T-helper 2 cell treated with Interferon-gamma antibody and Interleukin-4, amounts not matched to agents 5 μg/mL and 100 μg/mL, for 36 hours (primary cell): ENCODE data around the gene BICRA.
"Not testable (repeated sequence)": the region's sequence is repeated elsewhere in the genome, so short reads cannot be mapped to it uniquely, and the experiment has no call there.

Source experiments
- DNase-seq: peaks from one replicate; pipeline ENCODE4 v3.0.0; 2021; ENCODE audit warnings: low spot score
- H3K27ac Mint-ChIP-seq: one replicate; pipeline ENCODE4 v1.8.0; 2021; ENCODE audit warnings: mild to moderate bottlenecking, mixed read lengths
- H3K27me3 Mint-ChIP-seq: one replicate; pipeline ENCODE4 v1.8.0; 2021; ENCODE audit warnings: low read depth, mixed read lengths
- H3K36me3 Mint-ChIP-seq: one replicate; pipeline ENCODE4 v1.8.0; 2021; ENCODE audit warnings: low read depth, mixed read lengths
- H3K4me1 Mint-ChIP-seq: one replicate; pipeline ENCODE4 v1.8.0; 2021; ENCODE audit warnings: low read depth, mixed read lengths
- H3K4me3 Mint-ChIP-seq: one replicate; pipeline ENCODE4 v1.8.0; 2022; ENCODE audit warnings: mild to moderate bottlenecking, moderate library complexity, mixed read lengths
- H3K9me3 Mint-ChIP-seq: one replicate; pipeline ENCODE4 v1.8.0; 2021; ENCODE audit warnings: mixed read lengths

BICRA gene

DNA sequence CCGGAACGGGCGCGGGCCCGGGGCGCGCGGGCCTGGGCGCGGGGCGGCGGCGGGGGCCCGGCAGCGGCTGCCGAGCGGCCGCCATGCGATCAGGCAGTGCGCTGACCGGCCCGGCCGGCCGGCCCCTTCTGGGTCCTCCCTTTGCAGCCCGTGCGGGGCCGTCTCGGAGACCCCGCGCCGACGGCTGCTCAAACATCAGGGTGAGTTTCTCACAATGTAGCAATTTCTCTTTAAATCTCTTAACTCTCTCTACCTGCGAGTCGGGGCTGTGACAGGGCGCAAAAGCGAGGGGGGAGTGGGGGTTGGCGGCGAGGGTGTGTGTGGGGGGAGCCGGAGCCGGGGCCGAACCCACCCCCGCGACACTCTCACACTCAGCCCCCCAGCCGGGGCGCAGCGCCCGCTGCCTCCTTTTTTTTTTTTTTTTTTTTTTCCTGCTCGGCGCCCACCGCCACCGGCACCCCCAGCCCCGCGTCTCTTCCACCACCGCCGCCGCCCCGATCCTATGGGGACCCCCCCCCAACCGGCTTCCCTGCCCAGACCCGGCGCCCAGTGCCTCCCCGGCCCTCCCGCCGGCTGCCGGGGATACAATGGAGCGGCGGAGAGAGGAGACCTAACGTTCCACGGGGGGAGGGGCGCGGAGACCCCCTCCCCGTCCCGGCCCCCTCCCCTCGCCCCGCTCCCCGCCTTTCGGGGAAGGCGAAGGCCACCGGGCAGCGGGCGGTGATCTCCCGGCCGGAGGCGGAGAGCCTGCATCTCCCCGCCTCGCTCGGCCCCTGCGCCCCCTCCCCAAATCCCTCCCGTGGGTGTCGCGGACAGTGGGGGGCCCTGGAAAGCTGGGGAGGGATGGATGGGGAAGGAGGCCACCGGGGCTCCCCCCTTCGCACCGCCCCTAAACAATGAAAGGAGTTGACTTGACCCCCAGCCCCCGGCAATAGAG lies at the start of gene BICRA:
BICRA (plus strand) TSS at position 166 of the 937 bp plus-strand sequence. CDS start 64,441 bp downstream, outside the sequence.
- peak within 1 kb of the TSS; percentile 93 for H3K27ac Mint-ChIP-seq
- H3K4me1 Mint-ChIP-seq, result peaks cover 19% of the 10 kb centered on the region
- no peaks in the 10 kb centered on the region for H3K9me3 Mint-ChIP-seq
- peak within 1 kb of the TSS; percentile 91 for H3K4me3 Mint-ChIP-seq
- H3K36me3 Mint-ChIP-seq, result peaks cover 10% of the 10 kb centered on the region
- peak; percentile 73 for DNase-seq
- H3K27me3 Mint-ChIP-seq, result no peaks in the 10 kb centered on the region

DNA sequence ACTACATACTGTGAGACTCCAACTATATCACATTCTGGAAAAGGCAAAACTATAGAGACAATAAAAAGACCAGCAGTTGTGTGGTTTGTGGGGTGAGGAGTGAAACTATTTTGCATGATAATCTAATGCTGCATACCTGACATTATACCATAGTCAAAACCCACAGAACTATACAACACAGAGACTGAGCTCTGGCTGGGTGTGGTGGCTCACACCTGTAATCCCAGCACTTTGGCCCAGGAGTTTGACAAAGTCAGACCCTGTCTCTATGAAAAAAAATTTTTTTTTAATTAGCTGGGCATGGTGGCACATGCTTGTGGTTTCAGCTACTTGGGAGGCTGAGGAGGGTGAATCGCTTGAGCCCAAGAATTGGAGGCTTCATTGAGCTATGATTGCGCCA lies 47.9 kb upstream of the BICRA start:
- Mint-ChIP-seq H3K36me3 (no peaks in the 10 kb centered on the region), H3K4me1 (peaks cover 6% of the 10 kb centered on the region), H3K4me3 (no peak overlapping the region)

DNA sequence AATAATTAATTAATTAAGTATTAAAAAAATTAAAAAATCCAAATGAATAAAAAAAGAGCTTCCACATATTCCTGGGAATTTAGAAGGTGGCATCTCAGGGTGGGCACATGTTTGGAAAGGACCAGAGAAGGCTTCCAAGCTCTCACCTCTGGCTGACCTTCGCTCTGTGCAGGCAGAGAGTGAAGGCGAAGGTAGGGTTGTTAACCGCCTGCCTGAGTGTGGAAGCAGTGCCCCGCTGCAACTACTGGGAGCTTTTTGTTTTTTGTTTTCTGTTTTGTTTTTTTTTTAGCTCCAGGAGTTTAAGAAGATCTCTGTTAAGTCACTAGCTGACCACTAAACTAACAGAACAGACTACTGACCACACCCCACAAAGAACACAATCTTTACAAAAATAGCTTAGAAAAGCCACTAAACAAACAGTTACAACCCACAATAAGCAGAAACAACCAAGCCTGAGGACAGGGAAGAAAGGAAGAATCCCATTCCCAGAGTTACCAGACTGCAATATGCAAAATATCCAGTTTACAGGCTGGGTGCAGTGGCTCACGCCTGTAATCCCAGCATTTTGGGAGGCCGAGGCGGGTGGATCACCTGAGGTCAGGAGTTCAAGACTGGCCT lies 47.4 kb upstream of the BICRA start:
- peaks cover 6% of the 10 kb centered on the region for H3K4me1 Mint-ChIP-seq
- H3K27me3 Mint-ChIP-seq, result peaks cover 7% of the 10 kb centered on the region
- H3K36me3 Mint-ChIP-seq, result no peaks in the 10 kb centered on the region
- H3K9me3 Mint-ChIP-seq, result no peaks in the 10 kb centered on the region
- no peak overlapping the region for H3K27ac Mint-ChIP-seq
- DNase-seq, result no peak
- no peak overlapping the region for H3K4me3 Mint-ChIP-seq

More for the DNA sequence above, 47.9 kb upstream of the BICRA start:
- no peak overlapping the region for H3K27ac Mint-ChIP-seq
- no peaks in the 10 kb centered on the region for H3K9me3 Mint-ChIP-seq
- DNase-seq, result no peak
- peaks cover 7% of the 10 kb centered on the region for H3K27me3 Mint-ChIP-seq

DNA sequence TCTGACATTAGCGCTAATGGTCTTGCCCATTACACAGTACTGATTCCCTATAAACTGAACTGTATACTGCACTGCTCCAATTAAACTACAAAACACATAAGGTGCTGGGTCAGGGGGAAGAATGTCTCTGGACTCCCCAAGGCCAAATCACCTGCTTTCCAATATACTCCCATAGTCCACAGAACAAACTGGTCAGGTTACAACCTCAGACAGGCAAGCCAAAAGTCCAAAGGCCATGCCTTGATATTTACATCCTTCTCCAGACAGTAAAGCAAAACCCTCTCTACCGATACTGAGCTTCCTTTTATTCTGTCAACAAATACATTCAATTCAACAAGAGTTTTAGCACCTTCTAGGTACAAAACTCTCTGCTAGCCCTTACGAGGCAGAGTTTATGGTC lies 44.9 kb upstream of the BICRA start:
- Mint-ChIP-seq H3K9me3 (no peaks in the 10 kb centered on the region), H3K27ac (no peak overlapping the region), H3K4me3 (no peak overlapping the region), H3K4me1 (peaks cover 6% of the 10 kb centered on the region), H3K36me3 (no peaks in the 10 kb centered on the region), H3K27me3 (peaks cover 7% of the 10 kb centered on the region)
- no peak for DNase-seq

DNA sequence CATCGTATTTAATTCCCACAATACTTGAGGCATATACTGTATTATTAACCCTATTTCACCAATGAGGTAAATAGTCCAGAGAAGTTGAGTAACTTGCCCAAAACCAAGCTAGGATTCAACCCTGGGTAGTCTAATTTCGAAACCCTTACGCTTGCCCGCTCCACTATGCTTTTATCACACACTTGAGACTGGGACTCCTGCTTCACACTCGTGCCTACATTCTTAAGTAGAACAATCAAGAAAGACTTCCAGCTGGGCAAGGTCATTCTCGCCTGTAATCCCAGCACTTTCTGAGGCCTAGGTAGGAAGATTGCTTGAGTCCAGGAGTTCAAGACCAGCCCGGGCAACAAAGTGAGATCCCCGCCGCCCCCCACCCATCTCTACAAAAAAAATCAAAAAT lies 39.6 kb upstream of the BICRA start:
- Mint-ChIP-seq H3K27ac (no peak overlapping the region), H3K36me3 (peaks cover 4% of the 10 kb centered on the region), H3K9me3 (peaks cover 7% of the 10 kb centered on the region), H3K4me1 (peaks cover 4% of the 10 kb centered on the region), H3K4me3 (no peak overlapping the region), H3K27me3 (peaks cover 19% of the 10 kb centered on the region)
- no peak for DNase-seq

DNA sequence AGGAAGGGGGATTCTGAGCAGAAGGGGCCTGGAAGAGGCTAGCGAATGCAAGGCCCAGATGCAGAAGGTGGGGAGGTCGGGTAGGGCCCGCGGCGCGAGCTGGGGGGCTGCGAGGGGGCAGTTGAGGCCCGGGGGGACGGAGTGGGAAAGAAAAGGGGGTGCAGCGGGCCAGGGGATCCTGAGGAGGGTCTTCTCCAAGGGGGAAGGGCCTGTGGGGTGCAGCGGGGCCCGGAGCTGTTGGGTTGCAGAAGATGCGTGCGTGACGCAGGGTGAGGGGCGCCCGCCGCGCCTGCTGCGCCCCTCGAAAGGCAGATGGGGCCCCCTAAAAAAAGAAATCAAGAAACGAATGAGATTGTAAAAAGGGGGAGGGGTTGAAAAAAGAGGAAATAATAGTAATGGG lies 36.3 kb upstream of the BICRA start:
- Mint-ChIP-seq H3K4me1 (peaks cover 11% of the 10 kb centered on the region), H3K27me3 (peaks cover 23% of the 10 kb centered on the region), H3K9me3 (peaks cover 7% of the 10 kb centered on the region), H3K27ac (no peak overlapping the region), H3K4me3 (peak overlapping the region; percentile 41), H3K36me3 (peaks cover 4% of the 10 kb centered on the region)
- no peak for DNase-seq

DNA sequence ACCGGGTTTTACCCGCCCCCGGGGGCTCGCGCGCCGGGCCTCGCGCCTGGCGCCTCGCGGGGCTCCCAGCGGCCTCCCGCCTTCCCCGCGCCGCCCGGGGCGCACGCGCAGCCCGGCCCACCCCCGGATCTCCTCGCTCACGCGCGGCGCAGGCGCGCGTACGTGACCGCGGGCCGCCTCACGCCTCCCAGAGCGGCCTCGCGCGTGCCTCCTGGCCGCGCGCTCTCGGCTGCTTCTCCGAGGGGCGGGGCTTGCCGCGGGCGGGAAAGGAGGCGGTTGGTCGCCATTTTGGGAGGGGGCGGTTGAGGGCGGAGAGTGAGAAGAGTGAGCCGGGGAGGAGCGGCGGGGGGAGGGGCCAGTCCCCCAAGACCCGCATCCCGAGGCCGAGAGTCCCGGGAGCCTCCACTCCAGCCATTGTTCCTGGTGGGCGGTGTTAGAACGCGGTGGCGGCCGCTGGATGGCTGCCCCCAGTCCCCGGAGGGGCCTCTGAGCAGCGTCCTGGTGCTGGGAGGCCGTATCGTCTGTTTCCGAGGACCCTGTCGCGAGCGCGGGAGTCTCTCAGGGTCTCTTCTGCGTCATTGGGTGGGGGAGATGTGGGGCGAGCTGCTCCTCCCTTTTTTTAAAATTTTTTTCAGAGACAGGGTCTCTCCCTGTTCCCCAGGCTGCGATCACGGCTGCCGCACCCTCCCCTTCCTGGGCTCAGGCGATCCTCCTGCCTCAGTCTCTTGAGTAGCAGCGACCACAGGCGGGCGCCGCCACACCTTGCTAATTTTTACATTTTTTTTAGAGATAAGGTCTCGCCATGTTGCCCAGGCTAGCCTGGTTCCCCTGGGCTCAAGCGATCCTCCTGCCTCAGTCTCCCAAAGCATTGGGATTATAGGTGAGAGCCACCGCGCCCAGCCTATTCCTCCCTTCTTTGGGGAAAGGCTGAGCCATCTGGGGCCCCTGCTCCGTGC lies 35.6 kb upstream of the BICRA start, which contains the start of gene ZNF541:
ZNF541 (minus strand) TSS at position 78 of the 956 bp plus-strand sequence. CDS start 17,292 bp downstream, outside the sequence.
- peak; percentile 57 for DNase-seq
- H3K36me3 Mint-ChIP-seq, result peaks cover 4% of the 10 kb centered on the region
- peaks cover 14% of the 10 kb centered on the region for H3K4me1 Mint-ChIP-seq
- H3K27ac Mint-ChIP-seq, result no peak within 1 kb of the TSS
- peaks cover 25% of the 10 kb centered on the region for H3K27me3 Mint-ChIP-seq
- H3K4me3 Mint-ChIP-seq, result peak within 1 kb of the TSS; percentile 41
- H3K9me3 Mint-ChIP-seq, result peaks cover 7% of the 10 kb centered on the region

DNA sequence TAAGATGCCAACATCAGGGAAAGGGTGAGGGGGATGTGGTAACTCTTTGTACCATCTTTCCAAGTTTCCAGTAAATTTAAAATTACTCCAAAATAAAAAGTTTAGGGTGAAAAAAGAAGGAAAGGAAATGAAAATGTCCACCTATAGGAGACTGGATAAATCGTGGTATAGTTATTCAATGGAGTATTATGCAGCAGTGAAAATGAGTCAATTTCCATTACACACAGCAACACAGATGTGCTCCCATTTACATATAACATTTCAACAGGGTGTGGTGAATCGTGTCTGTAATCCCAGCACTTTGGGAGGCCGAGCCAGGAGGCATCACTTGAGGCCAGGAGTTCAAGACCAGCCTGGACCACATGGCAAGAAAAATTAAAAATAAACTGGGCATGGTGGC lies 28.5 kb upstream of the BICRA start:
- DNase-seq, result no peak
- peaks cover 3% of the 10 kb centered on the region for H3K9me3 Mint-ChIP-seq
- no peaks in the 10 kb centered on the region for H3K36me3 Mint-ChIP-seq
- peaks cover 5% of the 10 kb centered on the region for H3K27me3 Mint-ChIP-seq
- no peak overlapping the region for H3K27ac Mint-ChIP-seq
- peaks cover 22% of the 10 kb centered on the region for H3K4me1 Mint-ChIP-seq
- no peak overlapping the region for H3K4me3 Mint-ChIP-seq

DNA sequence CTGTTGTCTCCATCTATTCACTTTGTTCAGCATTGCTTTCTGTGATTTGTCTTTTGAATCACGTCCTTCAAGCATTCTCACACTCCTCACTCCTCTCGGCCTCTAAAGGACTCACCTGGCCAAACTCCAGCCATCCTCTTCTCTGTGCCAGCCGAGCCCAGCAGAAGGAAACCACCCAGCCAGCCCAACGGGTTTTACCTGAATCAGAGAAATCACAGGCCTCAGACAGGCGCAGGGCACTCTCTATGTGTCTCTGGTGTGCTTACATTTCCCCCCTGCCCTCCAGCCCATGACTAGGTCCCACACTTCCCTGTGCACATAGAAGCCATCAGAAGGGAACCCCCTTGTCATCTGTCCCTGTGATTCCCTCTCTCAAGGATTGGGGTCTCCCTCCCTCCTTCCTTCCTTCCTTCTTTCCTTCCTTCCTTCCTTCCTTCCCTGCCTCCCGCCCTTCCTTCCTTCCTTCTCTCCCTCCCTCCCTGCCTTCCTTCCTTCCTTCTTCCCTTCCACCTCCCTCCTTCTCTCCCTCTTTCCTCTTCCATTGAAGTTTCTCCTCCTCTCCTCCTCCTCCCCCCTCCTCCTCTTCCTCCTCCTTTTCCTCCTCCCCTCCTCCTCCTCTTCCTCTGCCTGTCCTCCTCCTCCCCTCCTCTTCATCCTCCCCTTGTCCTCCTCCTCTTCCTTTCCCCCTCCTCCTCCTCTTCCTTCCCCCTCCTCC lies 27.2 kb upstream of the BICRA start:
- Mint-ChIP-seq H3K4me1 (peaks cover 22% of the 10 kb centered on the region), H3K27me3 (peaks cover 2% of the 10 kb centered on the region), H3K36me3 (no peaks in the 10 kb centered on the region), H3K27ac (peak overlapping the region; percentile 12), H3K9me3 (peaks cover 11% of the 10 kb centered on the region), H3K4me3 (peak overlapping the region; percentile 43)
- DNase-seq, result no peak

DNA sequence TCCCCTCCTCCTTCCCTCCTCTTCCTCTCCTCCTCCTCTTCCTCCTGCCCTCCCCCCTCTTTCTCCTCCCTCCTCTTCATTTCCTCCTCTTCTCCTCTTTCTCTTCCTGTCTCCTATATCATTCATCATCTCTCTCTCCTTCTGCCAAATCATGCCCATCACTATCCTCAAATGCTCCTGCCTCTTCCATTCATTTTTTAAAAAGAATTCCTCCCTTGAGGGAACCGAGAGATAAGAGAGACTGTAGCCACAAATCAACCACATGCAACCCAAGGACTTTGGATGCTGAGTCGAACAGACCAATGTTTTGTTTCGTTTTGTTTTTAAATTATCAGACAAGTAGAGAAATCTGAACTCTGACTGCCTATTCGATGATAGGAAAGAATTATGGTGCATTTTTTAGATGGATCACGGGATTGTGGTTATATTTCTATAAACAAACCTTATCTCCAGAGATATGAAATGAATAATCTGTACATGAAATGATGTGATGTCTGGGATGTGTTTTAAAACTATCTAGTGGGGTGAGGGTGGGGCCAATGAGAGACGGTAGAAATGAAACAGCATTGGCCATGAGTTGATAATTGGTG lies 26.5 kb upstream of the BICRA start:
- H3K4me3 Mint-ChIP-seq, result peak overlapping the region; percentile 61
- peaks cover 18% of the 10 kb centered on the region for H3K4me1 Mint-ChIP-seq
- H3K27me3 Mint-ChIP-seq, result peaks cover 2% of the 10 kb centered on the region
- H3K9me3 Mint-ChIP-seq, result peaks cover 11% of the 10 kb centered on the region
- DNase-seq, result no peak
- H3K27ac Mint-ChIP-seq, result peak overlapping the region; percentile 17
- H3K36me3 Mint-ChIP-seq, result no peaks in the 10 kb centered on the region

DNA sequence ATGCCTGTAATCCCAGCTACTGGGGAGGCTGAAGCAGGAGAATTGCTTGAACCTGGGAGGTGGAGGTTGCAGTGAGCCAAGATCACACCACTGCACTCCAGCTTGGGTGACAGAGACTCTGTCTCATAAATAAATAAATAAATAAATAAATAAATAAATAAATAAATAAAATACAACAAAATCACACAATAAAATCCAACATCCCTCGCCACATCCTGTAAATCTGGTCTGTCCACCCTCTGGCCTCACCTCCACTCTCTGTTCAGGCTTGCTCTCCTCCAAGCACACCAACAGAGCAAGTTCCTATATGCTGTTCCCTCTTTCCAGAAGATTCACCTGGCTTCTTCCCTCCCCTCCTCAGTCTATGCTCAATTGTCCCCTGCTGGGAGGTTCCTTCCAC lies 25.8 kb upstream of the BICRA start:
- peaks cover 11% of the 10 kb centered on the region for H3K9me3 Mint-ChIP-seq
- peaks cover 13% of the 10 kb centered on the region for H3K4me1 Mint-ChIP-seq
- not testable (repeated sequence) for H3K4me3 Mint-ChIP-seq, DNase-seq, H3K36me3 Mint-ChIP-seq, H3K27me3 Mint-ChIP-seq
- H3K27ac Mint-ChIP-seq, result peak overlapping the region; percentile 17

DNA sequence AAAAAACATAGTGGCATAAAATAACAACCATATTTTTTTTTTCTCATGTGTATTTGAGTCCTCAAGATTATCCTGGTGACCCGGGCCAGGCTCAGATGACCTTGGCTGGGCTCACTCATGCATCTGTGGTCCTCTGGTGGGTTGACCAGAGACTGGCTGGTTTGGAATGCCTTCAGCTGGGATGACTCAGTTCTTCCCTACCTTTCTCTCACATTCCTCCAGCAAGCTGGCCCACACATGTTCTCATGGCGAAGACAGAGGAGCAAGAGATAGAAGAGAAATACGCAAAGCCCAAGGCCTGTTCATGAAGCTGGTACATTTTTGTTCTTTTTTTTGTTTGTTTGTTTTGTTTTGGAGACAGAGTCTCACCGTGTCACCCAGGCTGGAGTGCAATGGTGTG lies 21.6 kb upstream of the BICRA start:
- H3K4me1 Mint-ChIP-seq, result peaks cover 4% of the 10 kb centered on the region
- DNase-seq, result no peak
- H3K36me3 Mint-ChIP-seq, result no peaks in the 10 kb centered on the region
- H3K9me3 Mint-ChIP-seq, result peaks cover 11% of the 10 kb centered on the region
- peaks cover 7% of the 10 kb centered on the region for H3K27me3 Mint-ChIP-seq
- H3K27ac Mint-ChIP-seq, result no peak overlapping the region
- no peak overlapping the region for H3K4me3 Mint-ChIP-seq

DNA sequence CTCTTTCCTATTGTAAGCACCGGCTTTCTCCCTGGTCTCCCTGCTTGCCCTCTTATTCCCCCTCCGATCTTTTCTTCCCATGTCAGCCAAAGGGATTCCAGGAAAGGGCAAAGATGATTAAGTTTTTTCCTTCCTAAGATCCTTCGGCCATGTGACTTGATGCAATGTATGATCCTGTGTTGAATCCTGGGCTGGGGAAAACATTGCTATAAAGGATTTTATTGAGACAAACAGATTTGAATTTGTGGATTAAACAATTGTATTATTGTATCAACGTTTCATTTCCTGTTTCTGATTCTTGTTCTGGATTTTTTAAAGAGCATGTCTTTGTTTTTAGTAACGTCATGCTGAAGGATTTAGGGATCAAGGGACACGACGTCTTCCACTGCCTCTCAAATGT lies 19.1 kb upstream of the BICRA start:
- H3K36me3 Mint-ChIP-seq, result no peaks in the 10 kb centered on the region
- H3K9me3 Mint-ChIP-seq, result peaks cover 11% of the 10 kb centered on the region
- DNase-seq, result no peak
- H3K27ac Mint-ChIP-seq, result no peak overlapping the region
- no peak overlapping the region for H3K4me3 Mint-ChIP-seq
- H3K27me3 Mint-ChIP-seq, result peaks cover 9% of the 10 kb centered on the region
- no peaks in the 10 kb centered on the region for H3K4me1 Mint-ChIP-seq
